Measurements from ENCODE around the gene BMP3.
A peak's percentile ranks its signal among the peaks of the same experiment; 100 is the strongest.

BMP3 gene, protein sequence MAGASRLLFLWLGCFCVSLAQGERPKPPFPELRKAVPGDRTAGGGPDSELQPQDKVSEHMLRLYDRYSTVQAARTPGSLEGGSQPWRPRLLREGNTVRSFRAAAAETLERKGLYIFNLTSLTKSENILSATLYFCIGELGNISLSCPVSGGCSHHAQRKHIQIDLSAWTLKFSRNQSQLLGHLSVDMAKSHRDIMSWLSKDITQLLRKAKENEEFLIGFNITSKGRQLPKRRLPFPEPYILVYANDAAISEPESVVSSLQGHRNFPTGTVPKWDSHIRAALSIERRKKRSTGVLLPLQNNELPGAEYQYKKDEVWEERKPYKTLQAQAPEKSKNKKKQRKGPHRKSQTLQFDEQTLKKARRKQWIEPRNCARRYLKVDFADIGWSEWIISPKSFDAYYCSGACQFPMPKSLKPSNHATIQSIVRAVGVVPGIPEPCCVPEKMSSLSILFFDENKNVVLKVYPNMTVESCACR

DNA sequence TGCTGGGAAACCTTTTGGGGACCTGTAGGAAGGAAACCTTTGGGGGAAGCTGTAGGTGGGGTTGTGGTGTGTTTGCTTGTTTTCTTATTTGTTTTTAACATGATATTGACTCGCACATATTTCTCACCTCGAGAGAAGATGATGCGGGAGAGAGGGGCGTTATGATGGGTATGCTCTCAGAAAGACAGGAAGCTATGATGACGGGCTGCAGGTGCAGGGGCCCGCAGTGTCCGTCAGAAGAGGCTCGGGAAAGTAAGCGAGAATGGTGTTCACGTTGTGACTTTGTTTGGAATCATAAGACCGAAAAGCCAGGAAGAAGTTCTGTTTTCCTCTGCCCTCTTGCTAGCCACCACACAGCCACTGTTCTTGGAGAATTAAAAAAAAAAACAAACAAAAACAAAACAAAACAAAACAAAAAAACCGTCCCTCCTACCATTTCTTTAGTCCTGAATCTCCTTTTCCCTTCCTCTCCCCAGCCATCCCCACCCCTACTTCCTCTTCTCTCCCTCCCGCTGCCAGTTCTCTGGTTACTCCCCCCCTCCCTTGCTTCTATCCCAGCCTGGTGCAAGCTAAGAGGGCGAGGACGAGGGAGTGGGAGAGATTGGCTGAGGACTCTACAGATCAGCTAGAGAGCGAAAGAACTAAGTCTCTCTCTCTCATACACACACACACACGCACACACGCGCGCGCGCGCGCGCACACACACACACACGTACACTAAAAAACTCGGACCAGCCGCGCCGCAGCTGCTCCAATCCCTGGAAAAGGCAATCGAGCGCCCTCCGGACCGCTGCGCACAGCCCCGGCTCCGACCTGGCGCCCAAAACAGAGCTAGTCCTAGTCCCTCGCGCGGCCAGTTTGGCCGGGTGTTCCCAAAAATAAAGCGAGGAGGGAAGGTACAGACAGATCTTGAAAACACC lies at the start of gene BMP3:
Gene BMP3, plus strand, starts transcription at position 648 of the 920 bp plus-strand sequence. CDS start 577 bp downstream, outside the sequence.
- Histone ChIP-seq H3K4me2 (ENCODE audit: low read length) (peak within 1 kb of the TSS; percentile 94), H3F3A (ENCODE audit: insufficient read depth, low read length) (no peaks in the 10 kb centered on the region), H3K79me2 (ENCODE audit: insufficient read depth, low read length) (peaks cover 45% of the 10 kb centered on the region), H3K4me1 (ENCODE audit: insufficient read depth, low read length, severe bottlenecking) (peaks cover 69% of the 10 kb centered on the region), H3K36me3 (ENCODE audit: insufficient read depth, low read length) (peaks cover 32% of the 10 kb centered on the region), H4K20me1 (ENCODE audit: insufficient read depth, low read length) (no peaks in the 10 kb centered on the region), H3K27me3 (ENCODE audit: insufficient read depth, low read length) (no peaks in the 10 kb centered on the region), H3K27ac (ENCODE audit: low read depth, low read length, poor library complexity, severe bottlenecking) (peak within 1 kb of the TSS; percentile 95), H3K9me3 (ENCODE audit: low read length) (no peaks in the 10 kb centered on the region), H3K9me2 (ENCODE audit: low read depth, low read length) (no peaks in the 10 kb centered on the region), H2AFZ (ENCODE audit: low read length) (no peak within 1 kb of the TSS), H3K9ac (ENCODE audit: low read length) (peak within 1 kb of the TSS; percentile 99), H3K4me3 (ENCODE audit: low read depth, low read length, poor library complexity, severe bottlenecking) (peak within 1 kb of the TSS; percentile 93)
- TF ChIP-seq EZH2 (IDR thresholded peaks at IDR 0.05; ENCODE audit: borderline replicate concordance, low read length), result no peak
- TF ChIP-seq, protein P1, sequence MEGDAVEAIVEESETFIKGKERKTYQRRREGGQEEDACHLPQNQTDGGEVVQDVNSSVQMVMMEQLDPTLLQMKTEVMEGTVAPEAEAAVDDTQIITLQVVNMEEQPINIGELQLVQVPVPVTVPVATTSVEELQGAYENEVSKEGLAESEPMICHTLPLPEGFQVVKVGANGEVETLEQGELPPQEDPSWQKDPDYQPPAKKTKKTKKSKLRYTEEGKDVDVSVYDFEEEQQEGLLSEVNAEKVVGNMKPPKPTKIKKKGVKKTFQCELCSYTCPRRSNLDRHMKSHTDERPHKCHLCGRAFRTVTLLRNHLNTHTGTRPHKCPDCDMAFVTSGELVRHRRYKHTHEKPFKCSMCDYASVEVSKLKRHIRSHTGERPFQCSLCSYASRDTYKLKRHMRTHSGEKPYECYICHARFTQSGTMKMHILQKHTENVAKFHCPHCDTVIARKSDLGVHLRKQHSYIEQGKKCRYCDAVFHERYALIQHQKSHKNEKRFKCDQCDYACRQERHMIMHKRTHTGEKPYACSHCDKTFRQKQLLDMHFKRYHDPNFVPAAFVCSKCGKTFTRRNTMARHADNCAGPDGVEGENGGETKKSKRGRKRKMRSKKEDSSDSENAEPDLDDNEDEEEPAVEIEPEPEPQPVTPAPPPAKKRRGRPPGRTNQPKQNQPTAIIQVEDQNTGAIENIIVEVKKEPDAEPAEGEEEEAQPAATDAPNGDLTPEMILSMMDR (IDR thresholded peaks at IDR 0.05; ENCODE audit: low read length), result no peak

DNA sequence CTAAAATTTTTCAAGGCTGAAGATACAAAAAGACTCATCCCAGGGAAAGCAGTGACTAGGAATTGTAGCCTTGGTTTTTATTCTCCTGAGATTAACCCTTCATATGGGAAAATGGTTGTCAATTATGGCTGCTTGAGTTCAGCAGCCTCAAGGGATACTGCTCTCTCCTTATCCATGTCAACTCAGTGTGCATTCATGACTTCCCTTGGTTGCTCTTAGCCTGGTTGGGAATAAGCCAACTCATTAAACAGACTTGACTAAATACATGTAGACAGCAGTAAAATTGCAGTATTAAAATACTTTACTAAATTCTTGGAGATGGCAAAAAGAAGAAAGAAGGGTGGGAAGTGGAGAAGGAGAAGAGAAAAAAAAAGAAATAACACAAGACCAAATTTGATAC lies 44.5 kb upstream of the BMP3 start:
- Histone ChIP-seq H3K4me3 (ENCODE audit: low read depth, low read length, poor library complexity, severe bottlenecking) (no peak overlapping the region), H3K9me2 (ENCODE audit: low read depth, low read length) (no peaks in the 10 kb centered on the region), H3K4me1 (ENCODE audit: insufficient read depth, low read length, severe bottlenecking) (peaks cover 22% of the 10 kb centered on the region), H3K36me3 (ENCODE audit: insufficient read depth, low read length) (no peaks in the 10 kb centered on the region), H3K79me2 (ENCODE audit: insufficient read depth, low read length) (no peaks in the 10 kb centered on the region), H3K9me3 (ENCODE audit: low read length) (peaks cover 2% of the 10 kb centered on the region; the same call in 1 of the 2 replicates), H4K20me1 (ENCODE audit: insufficient read depth, low read length) (no peaks in the 10 kb centered on the region), H2AFZ (ENCODE audit: low read length) (no peak overlapping the region), H3F3A (ENCODE audit: insufficient read depth, low read length) (no peaks in the 10 kb centered on the region), H3K27me3 (ENCODE audit: insufficient read depth, low read length) (no peaks in the 10 kb centered on the region), H3K27ac (ENCODE audit: low read depth, low read length, poor library complexity, severe bottlenecking) (no peak overlapping the region), H3K9ac (ENCODE audit: low read length) (no peak overlapping the region), H3K4me2 (ENCODE audit: low read length) (no peak overlapping the region)
- TF ChIP-seq, protein P1 (IDR thresholded peaks at IDR 0.05; ENCODE audit: low read length), result no peak
- TF ChIP-seq EZH2 (IDR thresholded peaks at IDR 0.05; ENCODE audit: borderline replicate concordance, low read length), result no peak

DNA sequence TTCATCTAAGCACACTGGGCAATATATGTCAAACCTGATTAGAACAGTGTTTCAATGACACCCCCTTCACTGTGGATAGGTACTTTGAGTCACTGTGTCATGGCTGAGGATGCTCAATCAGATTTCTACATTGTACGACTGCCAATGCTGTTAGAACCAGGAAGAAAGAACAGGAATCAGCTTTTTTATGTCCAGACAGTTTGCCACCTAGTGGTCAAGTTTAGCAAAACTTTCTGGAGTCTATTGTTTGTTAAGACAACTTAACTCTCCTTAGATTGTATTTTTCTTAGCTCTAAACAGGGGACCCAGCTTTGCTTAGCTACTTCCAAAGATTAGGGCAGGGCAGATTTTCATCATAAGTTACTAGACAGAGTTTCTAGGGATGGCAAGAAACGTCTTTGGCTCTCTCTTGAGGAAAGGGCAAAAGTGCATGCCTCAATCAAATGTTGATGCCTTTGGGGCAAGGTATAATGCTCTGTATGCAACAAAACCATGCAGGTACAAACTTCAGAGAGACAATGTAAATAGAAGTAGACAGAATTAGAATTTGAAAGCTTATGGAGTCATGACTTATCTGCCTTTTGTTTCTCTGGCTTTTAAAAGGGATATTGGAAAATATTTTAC lies 40.5 kb upstream of the BMP3 start:
- H3K9ac ChIP-seq (ENCODE audit: low read length), result peak overlapping the region; percentile 60

More for the DNA sequence above, 40.5 kb upstream of the BMP3 start:
- Histone ChIP-seq H3K4me3 (ENCODE audit: low read depth, low read length, poor library complexity, severe bottlenecking) (no peak overlapping the region), H3K79me2 (ENCODE audit: insufficient read depth, low read length) (no peaks in the 10 kb centered on the region), H3K9me2 (ENCODE audit: low read depth, low read length) (no peaks in the 10 kb centered on the region), H3K4me1 (ENCODE audit: insufficient read depth, low read length, severe bottlenecking) (peaks cover 47% of the 10 kb centered on the region), H2AFZ (ENCODE audit: low read length) (no peak overlapping the region), H3K36me3 (ENCODE audit: insufficient read depth, low read length) (no peaks in the 10 kb centered on the region), H3F3A (ENCODE audit: insufficient read depth, low read length) (no peaks in the 10 kb centered on the region), H3K27ac (ENCODE audit: low read depth, low read length, poor library complexity, severe bottlenecking) (peak overlapping the region; percentile 96), H3K4me2 (ENCODE audit: low read length) (peak overlapping the region; percentile 49), H4K20me1 (ENCODE audit: insufficient read depth, low read length) (no peaks in the 10 kb centered on the region), H3K9me3 (ENCODE audit: low read length) (peaks cover 6% of the 10 kb centered on the region; the same call in 1 of the 2 replicates), H3K27me3 (ENCODE audit: insufficient read depth, low read length) (no peaks in the 10 kb centered on the region)
- TF ChIP-seq, protein P1 (IDR thresholded peaks at IDR 0.05; ENCODE audit: low read length), result peak; percentile 93
- TF ChIP-seq EZH2 (IDR thresholded peaks at IDR 0.05; ENCODE audit: borderline replicate concordance, low read length), result no peak
